NCI-H1092 (cell line): Measurements from ENCODE around the gene MRGPRF.

Experiments used
- DNase-seq: peaks from one replicate; lab custom pipeline; 2025; lab: John Stamatoyannopoulos, UW

Gene MRGPRF, protein sequence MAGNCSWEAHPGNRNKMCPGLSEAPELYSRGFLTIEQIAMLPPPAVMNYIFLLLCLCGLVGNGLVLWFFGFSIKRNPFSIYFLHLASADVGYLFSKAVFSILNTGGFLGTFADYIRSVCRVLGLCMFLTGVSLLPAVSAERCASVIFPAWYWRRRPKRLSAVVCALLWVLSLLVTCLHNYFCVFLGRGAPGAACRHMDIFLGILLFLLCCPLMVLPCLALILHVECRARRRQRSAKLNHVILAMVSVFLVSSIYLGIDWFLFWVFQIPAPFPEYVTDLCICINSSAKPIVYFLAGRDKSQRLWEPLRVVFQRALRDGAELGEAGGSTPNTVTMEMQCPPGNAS

GRCh38 chr11:69013009-69013951 lies at the start of gene MRGPRF:
TSS of gene MRGPRF (minus strand) at chr11:69013246. CDS start at chr11:69009901, 3,345 bp downstream.
- no peak for DNase-seq

- no peak for DNase-seq
These were observed 49.3 kb upstream of the MRGPRF start for GRCh38 chr11:69062169-69062855.

GRCh38 chr11:69061713-69062053 lies 48.6 kb upstream of the MRGPRF start:
- no peak for DNase-seq

DNA sequence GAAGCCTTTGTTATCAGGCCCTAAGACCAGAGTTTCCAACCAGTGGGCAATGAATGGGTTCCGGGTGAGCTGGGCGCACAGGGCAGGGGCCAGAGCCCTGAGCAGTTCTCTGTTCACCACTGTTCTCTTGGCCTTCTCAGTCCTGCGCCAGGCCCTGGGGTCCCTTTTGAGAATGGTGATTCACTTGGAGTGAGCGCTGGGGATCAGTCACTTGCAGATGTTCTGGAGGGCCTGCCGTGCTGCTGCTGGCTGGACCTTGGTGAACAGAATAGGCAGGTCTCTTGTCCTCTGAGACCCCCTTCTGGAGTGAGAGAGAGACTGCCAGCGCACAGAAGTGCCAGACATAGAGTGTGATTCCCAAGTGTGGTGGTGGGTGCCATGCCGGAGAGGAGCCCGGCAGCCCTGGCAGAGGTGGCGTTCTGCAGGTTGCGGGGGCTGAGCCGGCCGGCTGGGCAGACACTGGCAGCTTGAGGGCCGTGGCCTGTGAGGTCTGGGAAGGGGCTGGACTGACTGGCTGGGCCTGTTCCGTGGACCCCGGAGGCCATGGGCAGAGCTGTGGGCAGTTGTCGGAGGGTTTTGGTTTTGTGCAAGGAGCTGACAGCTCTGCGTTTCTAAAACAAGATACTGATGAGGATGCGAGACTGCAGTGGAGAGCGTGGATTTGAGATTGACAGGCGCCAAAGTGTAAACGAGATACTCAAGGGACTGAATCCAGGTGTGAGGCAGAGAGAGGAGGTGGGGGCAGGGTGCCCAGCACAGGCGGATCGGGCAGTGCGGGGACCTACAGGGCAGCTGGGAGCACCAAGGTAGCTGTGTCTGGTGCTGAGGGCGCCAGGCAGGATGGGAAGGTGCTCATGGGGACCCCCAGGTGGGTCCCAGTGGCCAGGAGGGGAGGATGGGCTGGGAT lies 48.0 kb upstream of the MRGPRF start:
- DNase-seq: no peak

- no peak for DNase-seq
These were observed 46.9 kb upstream of the MRGPRF start for GRCh38 chr11:69059985-69060384.

- DNase-seq: no peak
These were observed 46.4 kb upstream of the MRGPRF start for GRCh38 chr11:69059429-69059828.

DNA sequence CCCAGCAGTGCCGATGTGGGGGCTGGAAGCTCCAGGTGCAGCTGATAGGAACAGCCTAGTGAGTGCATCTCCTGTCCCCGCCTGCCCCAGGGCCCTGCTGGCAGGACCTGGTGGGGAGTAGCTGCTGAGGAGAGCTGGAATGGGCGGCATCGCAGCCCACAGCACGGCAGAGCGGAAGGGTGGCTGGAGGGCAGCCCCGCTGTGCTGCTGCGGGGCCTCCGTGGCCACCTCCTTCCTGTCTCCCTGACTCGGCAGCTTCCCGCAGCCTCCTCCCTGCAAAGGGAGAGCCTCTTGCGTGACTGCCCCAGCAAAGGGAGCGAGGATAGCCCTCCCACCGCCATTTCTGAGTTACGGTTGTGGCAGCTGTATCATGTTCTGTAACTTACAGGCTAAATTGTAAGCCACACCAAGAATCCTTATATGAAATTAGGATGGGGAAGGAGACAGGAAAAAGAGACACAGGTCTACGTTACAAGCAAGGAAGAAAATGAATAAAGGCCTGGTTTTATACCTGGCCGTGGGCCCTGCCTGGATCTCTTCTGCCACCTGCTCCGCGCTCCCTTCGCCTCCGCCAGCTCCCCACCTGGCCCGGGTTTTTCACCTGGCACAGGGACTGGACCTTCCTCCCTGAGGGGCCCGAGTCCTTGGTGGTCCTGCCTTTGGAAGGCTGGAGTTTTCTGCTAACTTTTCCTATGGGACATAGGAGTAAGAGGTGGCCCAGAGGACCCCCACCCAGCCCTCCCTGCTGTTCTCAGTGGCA lies 45.6 kb upstream of the MRGPRF start:
- DNase-seq: no peak

DNA sequence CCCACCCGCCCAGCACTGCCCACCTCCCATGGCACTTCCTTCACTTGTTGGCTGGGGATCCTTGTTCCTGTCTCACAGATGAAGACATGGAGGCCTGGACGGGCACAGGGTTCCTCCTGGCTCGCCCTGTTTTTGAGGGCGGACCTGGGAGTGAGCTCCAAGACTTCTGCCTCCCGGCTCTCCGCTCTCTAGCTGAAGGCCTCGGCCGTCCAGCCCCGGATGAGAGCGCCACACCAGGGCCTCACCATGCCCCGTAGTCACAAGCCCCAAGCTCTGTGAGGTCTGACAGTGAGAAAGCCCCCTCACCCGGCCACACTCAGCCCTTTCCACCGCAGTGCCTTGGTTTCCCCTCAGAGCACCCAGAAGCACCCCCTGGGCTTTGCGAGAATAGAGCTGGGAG lies 44.8 kb upstream of the MRGPRF start:
- DNase-seq: no peak

DNA sequence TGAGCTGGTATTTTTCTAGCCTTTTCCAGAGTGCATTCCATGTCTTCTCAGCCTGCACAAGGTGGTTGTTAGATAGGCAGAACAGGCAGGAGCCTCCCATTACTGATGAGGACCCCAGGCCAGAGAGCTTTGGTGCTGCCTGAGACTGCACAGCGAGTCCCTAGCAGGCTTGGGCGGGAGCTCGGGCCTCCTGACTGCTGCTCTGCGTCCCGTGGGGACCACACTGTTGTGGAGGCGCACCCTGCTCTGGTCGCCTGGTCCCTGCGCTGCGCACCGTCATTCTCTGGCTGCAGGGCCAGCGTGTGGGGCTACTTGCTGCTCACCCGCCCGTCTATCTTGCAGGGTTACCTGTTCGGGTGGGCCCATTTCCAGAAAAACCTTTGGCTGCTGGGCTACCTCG lies 44.2 kb upstream of the MRGPRF start:
- no peak for DNase-seq

DNA sequence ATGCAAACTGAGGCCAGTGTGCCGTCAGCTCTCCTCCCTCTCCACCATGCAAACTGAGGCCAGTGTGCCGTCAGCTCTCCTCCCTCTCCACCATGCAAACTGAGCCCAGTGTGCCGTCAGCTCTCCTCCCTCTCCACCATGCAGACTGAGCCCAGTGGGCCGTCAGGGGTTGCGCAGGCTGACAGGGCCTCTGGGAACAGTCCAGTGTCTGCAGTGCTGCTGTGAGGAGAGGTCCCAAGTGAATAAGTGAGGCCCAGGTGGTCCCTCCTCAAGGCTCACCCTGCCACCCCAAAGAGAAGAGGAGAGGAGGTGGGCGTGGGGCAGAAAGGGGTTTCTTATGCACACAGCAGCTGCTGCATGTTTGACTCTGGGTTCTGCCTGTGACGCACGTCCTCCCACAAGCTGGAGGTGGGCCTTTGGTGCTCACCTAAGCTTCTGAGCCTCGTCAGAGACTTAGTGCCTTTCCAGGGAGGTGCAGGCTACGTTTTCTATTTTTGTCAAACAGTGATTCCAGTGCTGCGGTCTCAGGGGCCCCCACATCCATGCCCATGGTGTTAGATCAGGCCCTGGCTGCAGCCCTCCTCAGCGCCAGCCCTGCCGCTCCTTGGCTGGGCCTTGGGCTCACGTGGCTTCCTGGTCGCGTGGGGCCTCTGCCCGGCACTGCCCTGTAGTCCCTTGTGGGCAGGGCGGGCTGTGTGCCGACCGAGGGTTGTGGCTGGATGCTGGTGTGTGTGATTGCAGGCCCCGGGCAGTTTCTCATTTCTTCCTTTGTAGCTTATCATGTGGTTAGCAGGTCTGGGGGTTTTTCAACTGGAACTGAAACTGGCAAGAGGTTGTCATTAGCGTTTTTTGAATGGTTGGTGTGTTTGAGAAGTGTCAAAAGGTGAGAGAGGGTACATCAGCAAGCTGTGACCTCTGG lies 42.8 kb upstream of the MRGPRF start:
- no peak for DNase-seq

- DNase-seq: no peak
These were observed 42.2 kb upstream of the MRGPRF start for GRCh38 chr11:69055212-69055586.

DNA sequence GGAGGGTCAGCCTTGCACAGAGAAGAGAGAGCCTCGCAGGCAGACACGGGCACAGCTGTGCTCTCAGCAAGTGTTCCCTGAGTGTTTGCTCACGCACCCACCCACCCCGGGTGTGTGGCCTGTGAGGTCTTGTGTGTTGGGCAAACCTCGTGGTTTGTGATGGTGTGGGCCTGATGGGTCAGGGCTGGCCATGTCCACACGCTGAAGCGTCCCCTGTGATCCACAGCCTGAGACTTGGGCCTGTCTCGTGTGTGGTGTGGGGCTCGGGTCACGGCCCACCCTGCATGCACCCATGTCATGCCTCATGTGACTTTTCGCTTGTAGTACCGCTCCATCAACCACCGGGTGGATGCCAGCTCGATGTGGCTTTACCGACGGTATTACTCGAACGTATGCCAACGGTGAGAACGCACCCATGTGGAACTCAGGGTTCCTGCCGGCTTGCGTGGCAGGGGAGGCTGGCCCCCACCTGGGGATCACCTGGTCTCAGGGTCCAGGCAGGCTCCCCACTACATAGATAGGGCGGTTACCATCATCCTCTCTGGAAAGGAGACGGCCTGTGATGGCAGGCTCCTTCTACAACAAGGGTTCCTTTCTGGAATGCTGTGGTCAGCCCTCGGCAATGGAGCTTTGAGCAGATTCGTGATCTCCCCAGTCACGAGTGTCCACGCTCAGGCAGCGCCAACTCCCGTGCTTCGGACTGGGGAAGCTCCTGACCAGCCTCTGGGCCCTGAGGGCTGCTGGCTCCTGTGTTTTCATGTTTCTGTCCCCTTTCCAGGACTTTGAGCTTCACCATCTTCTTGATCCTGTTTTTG lies 41.6 kb upstream of the MRGPRF start:
- DNase-seq: no peak

DNA sequence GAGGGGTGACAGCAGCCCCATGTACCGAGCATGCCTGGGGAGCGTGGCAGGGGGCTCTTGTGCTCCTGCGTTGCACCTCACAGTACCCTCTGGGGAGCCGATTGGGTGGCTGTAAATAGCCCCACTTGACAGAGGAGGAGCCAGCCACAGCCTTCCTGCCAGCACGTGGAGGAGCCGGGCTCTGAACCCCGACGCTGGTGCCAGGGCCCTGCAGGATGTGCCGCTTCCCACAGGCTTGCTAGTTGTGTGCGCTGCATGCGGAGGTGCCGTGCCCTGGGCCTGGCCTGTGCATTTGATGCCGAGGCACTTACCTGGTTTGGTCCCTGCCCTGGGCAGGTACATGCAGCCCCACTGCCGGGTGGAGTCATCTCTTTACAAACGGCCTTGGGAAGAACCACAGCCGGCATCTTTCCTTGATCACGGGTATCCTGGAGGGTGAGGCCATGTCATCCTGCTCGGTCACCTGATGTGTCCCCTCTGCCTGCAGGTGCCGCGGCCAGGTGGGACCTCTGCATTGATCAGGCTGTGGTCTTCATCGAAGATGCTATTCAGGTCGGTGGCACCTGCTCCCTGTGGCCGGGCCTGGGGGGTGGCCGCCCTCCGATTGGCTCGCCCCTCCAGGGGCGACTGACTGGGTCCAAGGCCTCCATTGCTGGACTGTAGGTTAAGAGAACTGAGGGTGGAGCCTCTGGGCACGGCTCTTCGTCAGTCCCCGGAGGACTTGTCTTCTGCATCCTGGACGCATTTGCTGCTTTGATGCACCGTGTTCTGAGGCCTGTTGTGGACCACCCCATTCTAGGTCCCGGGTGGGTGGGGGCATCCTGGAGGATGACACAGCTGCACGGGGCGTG lies 40.7 kb upstream of the MRGPRF start:
- no peak for DNase-seq

DNA sequence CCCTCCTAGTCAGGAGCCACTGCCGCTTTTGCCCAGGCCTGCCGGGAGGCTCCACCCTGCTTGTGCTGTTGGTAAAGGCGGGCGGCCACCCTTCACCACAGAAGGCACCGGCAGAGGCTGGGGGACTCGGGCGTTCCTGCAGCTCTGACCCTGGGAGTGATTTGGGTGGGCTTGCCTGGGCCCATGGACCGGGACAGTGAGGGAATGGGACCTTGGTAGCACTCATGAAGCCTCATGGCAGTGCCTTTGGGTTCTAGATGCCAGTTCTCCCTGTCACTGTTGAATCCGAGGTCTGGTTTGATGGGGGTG lies 40.1 kb upstream of the MRGPRF start:
- no peak for DNase-seq

DNA sequence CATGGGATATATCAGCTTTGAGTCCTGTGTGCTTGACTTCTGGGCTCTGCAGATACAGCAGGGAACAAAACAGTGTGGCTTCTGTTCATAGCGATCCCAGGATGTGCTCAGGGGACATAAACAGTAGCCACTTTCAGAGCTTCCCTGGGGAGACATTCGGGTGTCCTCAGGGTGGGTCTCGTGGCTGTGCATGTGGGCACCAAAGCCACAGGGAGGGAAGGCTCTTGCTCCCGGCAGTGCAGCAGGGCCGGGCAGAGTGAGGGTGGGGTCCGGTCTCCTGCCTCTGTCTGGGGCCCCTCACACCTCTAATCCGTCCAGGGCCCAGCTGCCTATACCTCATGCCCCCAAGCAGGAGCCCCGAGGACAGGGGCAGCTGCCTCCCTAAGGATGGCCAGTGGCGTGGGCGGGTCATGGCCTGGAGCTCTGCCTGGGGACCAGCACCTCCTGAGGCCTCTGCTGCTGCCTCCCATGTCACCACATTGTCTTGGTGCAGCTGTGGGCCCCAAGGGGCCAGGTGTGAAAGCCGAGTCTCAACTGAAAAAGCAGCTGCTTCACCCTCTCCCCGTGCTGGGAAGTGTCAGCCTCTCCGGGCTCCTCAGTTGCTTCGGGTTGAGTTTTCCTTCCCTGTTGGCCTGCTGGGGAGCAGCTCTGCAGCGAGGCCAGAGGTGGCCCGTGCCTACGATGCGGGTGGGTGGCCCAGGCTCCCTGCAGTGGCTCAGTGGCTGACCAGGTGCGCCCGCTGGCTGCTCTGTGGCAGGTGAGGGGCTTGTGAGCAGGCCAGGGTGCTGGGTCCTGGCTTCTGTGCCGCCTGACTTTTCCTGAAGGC lies 39.5 kb upstream of the MRGPRF start:
- DNase-seq: no peak

DNA sequence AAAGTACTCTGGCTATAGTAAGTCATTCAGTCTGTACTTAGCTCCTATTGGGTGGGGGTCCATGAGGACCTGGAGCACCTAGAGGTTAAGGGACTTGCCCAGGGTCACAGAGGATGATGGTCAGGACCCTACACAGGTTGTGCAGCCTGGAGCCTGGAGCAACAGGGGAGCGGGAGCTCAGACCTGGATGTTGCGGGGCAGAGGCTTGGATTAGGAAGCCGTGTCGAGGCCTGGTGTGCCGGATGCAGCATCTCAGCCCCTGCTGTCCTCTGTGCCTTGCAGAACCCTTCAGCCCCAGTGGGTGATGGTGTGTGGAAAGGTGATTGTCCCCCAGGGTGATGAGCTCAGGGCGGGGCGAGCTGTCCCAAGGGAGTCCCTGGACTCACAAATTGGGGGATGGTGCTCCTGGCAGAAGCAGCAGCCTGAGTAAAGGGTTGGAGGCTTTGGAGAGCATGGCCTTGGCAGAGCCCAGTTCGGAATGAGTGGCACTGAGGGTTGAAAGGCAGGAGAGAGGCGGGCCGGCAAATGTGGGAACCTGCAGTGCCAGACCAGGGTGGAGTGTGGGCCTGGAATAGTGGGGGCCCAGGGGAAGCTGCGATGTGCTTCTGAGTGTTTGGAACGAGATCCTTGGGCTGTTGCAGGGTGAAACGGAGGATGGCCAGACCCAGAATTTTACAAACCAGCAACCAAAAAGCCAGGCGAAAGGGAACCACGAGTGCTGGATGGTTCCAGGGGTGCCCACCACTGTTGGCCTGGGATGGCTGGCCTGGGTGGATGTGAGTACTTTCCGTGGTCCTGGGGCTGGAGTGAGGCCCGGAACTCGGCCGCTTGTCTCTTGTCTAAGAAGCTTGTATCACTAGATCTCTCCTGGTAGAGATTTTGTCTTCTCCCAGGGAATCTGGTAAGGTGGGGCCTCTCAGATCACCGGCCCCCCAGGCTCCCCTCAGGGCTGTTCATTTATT lies 38.6 kb upstream of the MRGPRF start:
- DNase-seq: no peak
